GM23338 (cell line): ENCODE data around the gene SLC2A6.

Source experiments
- CREB1 ChIP-seq: fragments of 250-450 bp; sonication (Bioruptor Pico); IDR thresholded peaks from 2 replicates; pipeline ENCODE4 v1.5.0; 2020; ENCODE audit warnings: low read depth, mild to moderate bottlenecking, moderate library complexity
- CTCF ChIP-seq, 2 experiments: fragments of 200-600 bp in 1 of 2; sonication (generic) in 1 of 2; conservative IDR thresholded peaks; 2 replicates each; pipeline versions ENCODE4 v1.5.1 to v1.6.1; 2016 to 2017; ENCODE audit warnings: antibody characterized with exemption in 2 of 2, low read depth in 2 of 2, mild to moderate bottlenecking in 2 of 2, moderate library complexity in 1 of 2
- ETS1 ChIP-seq: IDR thresholded peaks from 2 replicates; pipeline ENCODE4 v1.6.1; 2016; ENCODE audit warnings: antibody characterized with exemption
- EZH2 ChIP-seq: fragments of 200-600 bp; sonication (generic); IDR thresholded peaks from one replicate; pipeline ENCODE4 v1.8.0; 2017; ENCODE audit warnings: antibody characterized with exemption, mild to moderate bottlenecking, low read depth; ENCODE audit not compliant: unreplicated experiment
- EZH2phosphoT487 ChIP-seq: fragments of 200-600 bp; sonication (generic); IDR thresholded peaks from one replicate; pipeline ENCODE4 v1.8.1; 2018; ENCODE audit warnings: antibody characterized with exemption; ENCODE audit not compliant: unreplicated experiment
- NANOG ChIP-seq: IDR thresholded peaks from 2 replicates; pipeline ENCODE4 v1.6.1; 2016; ENCODE audit warnings: antibody characterized with exemption, borderline replicate concordance
- POLR2AphosphoS5 ChIP-seq: IDR thresholded peaks from 2 replicates; pipeline ENCODE4 v1.6.1; 2016; ENCODE audit warnings: antibody characterized with exemption, low read depth
- REST ChIP-seq: IDR thresholded peaks from one replicate; pipeline ENCODE4 v1.6.1; 2018; ENCODE audit warnings: antibody characterized with exemption; ENCODE audit not compliant: unreplicated experiment
- STAT1 ChIP-seq: IDR thresholded peaks from one replicate; pipeline ENCODE4 v1.6.1; 2016; ENCODE audit warnings: antibody characterized with exemption; ENCODE audit not compliant: unreplicated experiment
- ZNF114 ChIP-seq: fragments of 250-450 bp; sonication (Bioruptor Pico); IDR thresholded peaks from 2 replicates; pipeline ENCODE4 v1.5.0; 2020; ENCODE audit warnings: mild to moderate bottlenecking, moderate library complexity
- ZNF331 ChIP-seq: fragments of 250-450 bp; sonication (Bioruptor Pico); IDR thresholded peaks from 2 replicates; pipeline ENCODE4 v1.5.0; 2020; ENCODE audit warnings: low read depth, mild to moderate bottlenecking, moderate library complexity
- ZNF462 ChIP-seq: fragments of 250-450 bp; sonication (Bioruptor Pico); IDR thresholded peaks from 2 replicates; pipeline ENCODE4 v1.5.0; 2020; ENCODE audit warnings: mild to moderate bottlenecking, moderate library complexity

DNA sequence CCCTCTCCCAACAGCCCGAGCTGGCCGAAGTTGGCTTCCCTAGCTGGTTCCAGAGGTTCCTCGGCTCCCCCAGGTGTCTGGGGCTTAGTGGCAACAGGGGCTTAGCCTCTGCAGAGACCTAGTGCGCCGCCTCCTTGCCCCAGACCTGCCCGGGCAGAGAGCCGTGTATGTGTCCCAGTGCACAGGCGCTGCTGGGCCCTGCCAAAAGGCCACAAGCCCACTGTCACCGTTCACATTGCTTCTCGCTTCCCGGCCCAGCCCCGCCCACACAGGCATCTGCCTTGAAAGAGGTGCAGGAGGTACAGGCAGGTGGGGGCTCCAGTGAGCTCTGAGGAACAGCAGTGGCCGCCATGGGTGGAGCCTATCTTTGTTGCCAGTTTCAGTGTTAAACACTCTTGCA lies 21.7 kb downstream of the SLC2A6 start:
- TF ChIP-seq CTCF (conservative IDR thresholded peaks at IDR 0.05; ENCODE audit: low read depth in 2 of 2) = no peak
- no peak for TF ChIP-seq EZH2phosphoT487
- no peak for TF ChIP-seq EZH2
- no peak for TF ChIP-seq POLR2AphosphoS5
- TF ChIP-seq ETS1 = no peak
- no peak for TF ChIP-seq REST
- TF ChIP-seq CREB1 (CRISPR knock-in tag) = no peak
- no peak for TF ChIP-seq STAT1
- no peak for TF ChIP-seq NANOG
- no peak for TF ChIP-seq ZNF331 (CRISPR knock-in tag)
- TF ChIP-seq ZNF114 (CRISPR knock-in tag) = no peak
- TF ChIP-seq ZNF462 = no peak
